ENCODE data around the gene GALNT14.

GALNT14 gene

GRCh38 chr2:30950339-30950738, 187.9 kb downstream of the GALNT14 start:
- Histone ChIP-seq H3K9me3 (replicated peaks; ENCODE audit: insufficient read depth, low read length) (no peaks in the 10 kb centered on the region), H4K20me1 (ENCODE audit: insufficient read depth, low read length) (no peaks in the 10 kb centered on the region), H2AFZ (ENCODE audit: low read length) (no peak overlapping the region), H3K9me2 (replicated peaks; ENCODE audit: insufficient read depth, low read length) (no peaks in the 10 kb centered on the region), H3F3A (ENCODE audit: insufficient read depth, low read length) (no peaks in the 10 kb centered on the region), H3K4me1 (ENCODE audit: low read length) (no peaks in the 10 kb centered on the region), H3K9ac (ENCODE audit: low read length) (no peak overlapping the region), H3K4me2 (ENCODE audit: low read depth, low read length) (no peak overlapping the region), H3K27ac (ENCODE audit: low read length) (no peak overlapping the region), H3K4me3 (ENCODE audit: low read length) (no peak overlapping the region), H3K36me3 (replicated peaks; ENCODE audit: insufficient read depth, low read length) (no peaks in the 10 kb centered on the region), H3K27me3 (replicated peaks; ENCODE audit: insufficient read depth, low read length) (no peaks in the 10 kb centered on the region), H3K79me2 (ENCODE audit: low read length) (no peaks in the 10 kb centered on the region)
- TF ChIP-seq EZH2 (optimal IDR thresholded peaks at IDR 0.05; ENCODE audit: low read depth, low read length) (no peak), EZH2phosphoT487 (IDR thresholded peaks at IDR 0.05; ENCODE audit: low read length) (no peak), CTCF (IDR thresholded peaks at IDR 0.05; ENCODE audit: low read length) (no peak)
- DNase-seq: no peak

GRCh38 chr2:30949435-30949834, 188.8 kb downstream of the GALNT14 start:
- Histone ChIP-seq H3K4me1 (ENCODE audit: low read length) (no peaks in the 10 kb centered on the region), H3K36me3 (replicated peaks; ENCODE audit: insufficient read depth, low read length) (no peaks in the 10 kb centered on the region), H3F3A (ENCODE audit: insufficient read depth, low read length) (no peaks in the 10 kb centered on the region), H3K4me2 (ENCODE audit: low read depth, low read length) (no peak overlapping the region), H3K9me3 (replicated peaks; ENCODE audit: insufficient read depth, low read length) (no peaks in the 10 kb centered on the region), H3K79me2 (ENCODE audit: low read length) (no peaks in the 10 kb centered on the region), H3K27me3 (replicated peaks; ENCODE audit: insufficient read depth, low read length) (no peaks in the 10 kb centered on the region), H3K27ac (ENCODE audit: low read length) (no peak overlapping the region), H2AFZ (ENCODE audit: low read length) (no peak overlapping the region), H3K9me2 (replicated peaks; ENCODE audit: insufficient read depth, low read length) (no peaks in the 10 kb centered on the region), H4K20me1 (ENCODE audit: insufficient read depth, low read length) (no peaks in the 10 kb centered on the region), H3K9ac (ENCODE audit: low read length) (no peak overlapping the region), H3K4me3 (ENCODE audit: low read length) (no peak overlapping the region)
- TF ChIP-seq EZH2 (optimal IDR thresholded peaks at IDR 0.05; ENCODE audit: low read depth, low read length) (no peak), CTCF (IDR thresholded peaks at IDR 0.05; ENCODE audit: low read length) (no peak), EZH2phosphoT487 (IDR thresholded peaks at IDR 0.05; ENCODE audit: low read length) (no peak)
- DNase-seq: no peak

- H4K20me1 ChIP-seq (ENCODE audit: insufficient read depth, low read length): no peaks in the 10 kb centered on the region
- no peaks in the 10 kb centered on the region for H3K79me2 ChIP-seq (ENCODE audit: low read length)
- DNase-seq: no peak
- H3K9ac ChIP-seq (ENCODE audit: low read length): no peak overlapping the region
- no peaks in the 10 kb centered on the region for H3K9me3 ChIP-seq (replicated peaks; ENCODE audit: insufficient read depth, low read length)
- no peaks in the 10 kb centered on the region for H3K4me1 ChIP-seq (ENCODE audit: low read length)
- H3K4me2 ChIP-seq (ENCODE audit: low read depth, low read length): no peak overlapping the region
- H3K27me3 ChIP-seq (replicated peaks; ENCODE audit: insufficient read depth, low read length): no peaks in the 10 kb centered on the region
- H3F3A ChIP-seq (ENCODE audit: insufficient read depth, low read length): no peaks in the 10 kb centered on the region
- H3K27ac ChIP-seq (ENCODE audit: low read length): no peak overlapping the region
- TF ChIP-seq CTCF (IDR thresholded peaks at IDR 0.05; ENCODE audit: low read length): no peak
- TF ChIP-seq EZH2phosphoT487 (IDR thresholded peaks at IDR 0.05; ENCODE audit: low read length): no peak
- no peak for TF ChIP-seq EZH2 (optimal IDR thresholded peaks at IDR 0.05; ENCODE audit: low read depth, low read length)
- H3K4me3 ChIP-seq (ENCODE audit: low read length): no peak overlapping the region
- H3K36me3 ChIP-seq (replicated peaks; ENCODE audit: insufficient read depth, low read length): no peaks in the 10 kb centered on the region
- H3K9me2 ChIP-seq (replicated peaks; ENCODE audit: insufficient read depth, low read length): no peaks in the 10 kb centered on the region
- no peak overlapping the region for H2AFZ ChIP-seq (ENCODE audit: low read length)
Observed at GRCh38 chr2:30948857-30949256, 189.4 kb downstream of the GALNT14 start.
